ENCODE results near the gene PRLH. TPM values are rescaled to one million over a fixed set of nuclear protein-coding genes. Genes with fewer than 3 reads are reported as not detected.

PRLH gene
- total RNA-seq, 2 experiments from 2014 or later, result not detected

GRCh38 chr2:237541243-237541642 is 25.1 kb upstream of the PRLH start:
- no peak overlapping the region for H3K27ac Mint-ChIP-seq
- no peaks in the 10 kb centered on the region for H3K36me3 Mint-ChIP-seq
- ChIA-PET POLR2A (no interaction called here), CTCF (interaction anchor here (1.6 kb wide), 1 partner anchor 31 kb away, joined by 4 read pairs; no protein-coding TSS in a partner anchor)
- no peak overlapping the region for H3K4me3 Mint-ChIP-seq
- H3K4me1 Mint-ChIP-seq (ENCODE audit: low read depth), result no peaks in the 10 kb centered on the region
- intact Hi-C loops (cut with micrococcal nuclease), result no loop called here
- H3K27me3 Mint-ChIP-seq, result peaks cover 5% of the 10 kb centered on the region
- no peaks in the 10 kb centered on the region for H3K9me3 Mint-ChIP-seq
- DNase-seq, result no peak

GRCh38 chr2:237542001-237542704 is 24.2 kb upstream of the PRLH start:
- no peak for DNase-seq
- no peak overlapping the region for H3K4me3 Mint-ChIP-seq
- H3K27me3 Mint-ChIP-seq, result peaks cover 5% of the 10 kb centered on the region
- H3K27ac Mint-ChIP-seq, result no peak overlapping the region
- intact Hi-C loops (cut with micrococcal nuclease), result no loop called here
- no peaks in the 10 kb centered on the region for H3K9me3 Mint-ChIP-seq
- ChIA-PET CTCF (interaction anchor here (1.6 kb wide), 1 partner anchor 30 kb away, joined by 4 read pairs; no protein-coding TSS in a partner anchor), POLR2A (no interaction called here)
- no peaks in the 10 kb centered on the region for H3K36me3 Mint-ChIP-seq
- H3K4me1 Mint-ChIP-seq (ENCODE audit: low read depth), result no peaks in the 10 kb centered on the region

DNA sequence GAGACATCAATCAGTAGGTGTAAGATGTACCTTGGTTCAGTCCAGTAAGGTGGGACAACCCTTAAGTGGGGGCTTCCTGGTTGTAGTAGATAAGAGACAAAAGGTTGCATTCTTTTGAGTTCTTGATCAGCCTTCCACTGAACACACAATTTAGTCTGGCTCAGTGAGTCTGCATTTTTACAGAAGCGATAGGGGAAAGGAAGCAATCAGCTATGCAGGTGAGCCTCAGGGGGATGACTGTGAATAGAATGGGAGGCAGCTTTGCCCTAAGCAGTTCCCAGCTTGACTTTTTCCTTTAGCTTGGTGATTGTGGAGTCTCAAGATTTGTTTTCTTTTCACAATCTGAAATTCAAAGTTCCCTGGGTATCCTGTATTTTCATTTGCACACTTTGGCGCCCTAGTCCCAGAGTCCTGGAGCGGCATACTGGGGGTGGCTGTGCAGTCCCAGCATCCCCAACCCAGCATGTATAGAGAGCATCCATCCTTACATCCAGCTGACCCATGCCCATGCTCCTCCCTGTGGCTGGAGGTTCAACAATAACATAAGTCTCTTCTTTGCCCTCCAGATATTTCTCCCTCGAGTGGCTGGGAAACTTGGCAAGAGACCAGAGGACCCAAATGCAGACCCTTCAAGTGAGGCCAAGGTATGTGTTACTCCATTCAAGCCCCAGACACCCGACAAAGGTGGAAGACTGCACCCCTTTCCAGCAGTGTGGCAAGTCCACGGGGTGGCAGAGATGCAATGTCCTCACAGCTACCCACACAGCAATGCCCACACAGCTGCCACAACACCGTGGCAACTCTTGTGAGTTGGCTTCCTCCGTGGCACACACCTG is 20.1 kb upstream of the PRLH start:
- Mint-ChIP-seq H3K27ac (no peak overlapping the region), H3K9me3 (no peaks in the 10 kb centered on the region), H3K4me3 (no peak overlapping the region), H3K27me3 (peaks cover 5% of the 10 kb centered on the region), H3K36me3 (no peaks in the 10 kb centered on the region), H3K4me1 (ENCODE audit: low read depth) (no peaks in the 10 kb centered on the region)
- intact Hi-C loops (cut with micrococcal nuclease), result no loop called here
- POLR2A ChIA-PET, result no interaction called here
- no peak for DNase-seq
- CTCF ChIA-PET, result interaction anchor here (0.8 kb wide), 1 partner anchor 25 kb away, joined by 3 read pairs; no protein-coding TSS in a partner anchor

DNA sequence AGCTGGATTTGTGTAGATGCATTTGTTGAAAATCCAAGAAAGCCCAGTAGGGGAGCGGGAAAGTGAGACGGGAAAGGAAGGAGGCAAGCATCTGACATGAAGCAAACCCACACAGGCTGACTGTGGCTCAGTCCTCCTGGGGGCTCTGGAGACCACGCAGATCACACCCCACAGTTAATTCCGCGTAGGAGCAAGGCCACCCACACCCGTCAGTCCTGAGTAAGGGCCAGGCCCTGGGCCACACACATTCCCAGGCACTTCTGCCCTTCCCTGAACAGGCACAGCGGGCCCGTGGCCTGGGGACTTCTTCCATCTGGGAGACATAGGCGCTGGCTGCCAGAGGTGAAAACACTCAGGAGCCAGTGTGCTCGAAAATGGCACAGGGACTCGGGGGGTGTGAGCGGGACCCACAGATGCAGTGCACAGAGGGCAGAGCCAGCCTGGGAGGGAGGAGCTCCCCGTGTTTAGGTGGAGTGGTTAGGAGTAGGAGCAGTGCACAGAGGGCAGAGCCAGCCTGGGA is 19.4 kb upstream of the PRLH start:
- POLR2A ChIA-PET, result no interaction called here
- Mint-ChIP-seq H3K36me3 (no peaks in the 10 kb centered on the region), H3K4me1 (ENCODE audit: low read depth) (no peaks in the 10 kb centered on the region), H3K9me3 (no peaks in the 10 kb centered on the region), H3K4me3 (no peak overlapping the region), H3K27ac (no peak overlapping the region), H3K27me3 (peaks cover 1% of the 10 kb centered on the region)
- intact Hi-C loops (cut with micrococcal nuclease), result no loop called here
- DNase-seq, result no peak
- CTCF ChIA-PET, result interaction anchor here (1.2 kb wide), 1 partner anchor 25 kb away, joined by 5 read pairs; no protein-coding TSS in a partner anchor

GRCh38 chr2:237547841-237548416 is 18.4 kb upstream of the PRLH start:
- Mint-ChIP-seq H3K4me1 (ENCODE audit: low read depth) (no peaks in the 10 kb centered on the region), H3K27ac (no peak overlapping the region), H3K27me3 (peaks cover 1% of the 10 kb centered on the region), H3K36me3 (no peaks in the 10 kb centered on the region), H3K4me3 (no peak overlapping the region), H3K9me3 (no peaks in the 10 kb centered on the region)
- ChIA-PET POLR2A (no interaction called here), CTCF (interaction anchor here (1.0 to 1.2 kb wide), 2 partner anchors 24 to 35 kb away, joined by 4 to 5 read pairs; no protein-coding TSS in a partner anchor)
- intact Hi-C loops (cut with micrococcal nuclease), result no loop called here
- DNase-seq, result no peak

DNA sequence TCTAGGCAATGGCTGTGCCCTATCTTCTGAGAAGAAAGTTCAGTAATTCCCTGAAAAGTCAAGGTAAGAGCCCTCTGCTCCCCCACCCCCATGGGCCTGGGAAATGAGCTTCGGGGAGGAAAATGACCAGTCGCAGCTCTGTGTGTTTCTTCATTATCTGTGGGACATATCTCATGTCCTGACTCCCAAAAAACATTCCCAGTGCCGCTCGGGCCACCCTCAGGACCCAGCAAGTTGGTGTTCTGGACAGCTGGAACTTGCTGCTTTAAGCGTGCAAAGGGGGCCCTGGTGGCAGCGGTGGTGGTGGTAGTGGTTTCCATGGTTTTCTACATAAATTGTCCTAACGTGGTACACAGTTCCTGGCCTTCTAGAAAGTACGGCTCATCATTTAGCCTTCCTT is 17.2 kb upstream of the PRLH start:
- H3K9me3 Mint-ChIP-seq, result peaks cover 3% of the 10 kb centered on the region

GRCh38 chr2:237549643-237550415 is 16.5 kb upstream of the PRLH start:
- Mint-ChIP-seq H3K4me1 (ENCODE audit: low read depth) (no peaks in the 10 kb centered on the region), H3K9me3 (peaks cover 7% of the 10 kb centered on the region), H3K27ac (no peak overlapping the region), H3K4me3 (no peak overlapping the region), H3K27me3 (peaks cover 8% of the 10 kb centered on the region), H3K36me3 (peaks cover 2% of the 10 kb centered on the region)
- CTCF ChIA-PET, result interaction anchor here (0.7 kb wide), 1 partner anchor 384 kb away, joined by 3 read pairs; no protein-coding TSS in a partner anchor
- intact Hi-C loops (cut with micrococcal nuclease), result no loop called here
- DNase-seq, result no peak
- POLR2A ChIA-PET, result no interaction called here

More for the DNA sequence above, 17.2 kb upstream of the PRLH start:
- intact Hi-C loops (cut with micrococcal nuclease), result no loop called here
- Mint-ChIP-seq H3K27me3 (peaks cover 5% of the 10 kb centered on the region), H3K4me3 (no peak overlapping the region), H3K36me3 (no peaks in the 10 kb centered on the region), H3K27ac (no peak overlapping the region), H3K4me1 (ENCODE audit: low read depth) (no peaks in the 10 kb centered on the region)
- CTCF ChIA-PET, result interaction anchor here (0.7 to 0.9 kb wide), 2 partner anchors 22 to 384 kb away, joined by 3 read pairs; no protein-coding TSS in a partner anchor
- POLR2A ChIA-PET, result no interaction called here
- DNase-seq, result no peak

DNA sequence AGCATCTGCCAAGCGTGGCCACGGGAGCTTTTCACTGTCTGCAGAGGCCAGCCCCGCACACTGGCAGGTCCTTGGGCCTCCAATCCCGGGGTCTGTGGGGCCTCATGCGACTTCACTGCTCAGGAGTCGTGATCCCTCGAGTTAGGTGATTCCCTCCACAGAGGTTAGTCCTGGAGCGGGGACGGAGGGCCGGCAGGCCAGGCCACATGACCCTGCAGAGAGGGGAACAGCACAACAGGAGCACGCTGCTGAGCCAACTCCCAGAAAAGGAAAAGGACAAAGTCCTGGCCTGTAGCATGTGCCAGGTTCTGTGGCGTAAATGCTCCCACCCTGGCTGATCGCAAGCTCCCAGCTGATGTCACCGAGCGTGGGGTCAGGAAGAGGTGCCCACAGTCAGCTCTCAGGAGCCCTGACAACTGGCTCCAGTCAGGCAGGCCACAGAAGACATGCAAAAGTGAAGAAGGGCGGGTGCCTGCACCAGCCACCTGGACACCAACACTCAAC is 15.3 kb upstream of the PRLH start:
- DNase-seq, result no peak
- Mint-ChIP-seq H3K9me3 (peaks cover 17% of the 10 kb centered on the region), H3K27me3 (peaks cover 9% of the 10 kb centered on the region), H3K4me3 (no peak overlapping the region), H3K27ac (no peak overlapping the region), H3K36me3 (peaks cover 5% of the 10 kb centered on the region), H3K4me1 (ENCODE audit: low read depth) (no peaks in the 10 kb centered on the region)
- CTCF ChIA-PET, result interaction anchor here (0.7 kb wide), 1 partner anchor 38 kb away, joined by 3 read pairs; no protein-coding TSS in a partner anchor
- intact Hi-C loops (cut with micrococcal nuclease), result no loop called here
- POLR2A ChIA-PET, result no interaction called here

DNA sequence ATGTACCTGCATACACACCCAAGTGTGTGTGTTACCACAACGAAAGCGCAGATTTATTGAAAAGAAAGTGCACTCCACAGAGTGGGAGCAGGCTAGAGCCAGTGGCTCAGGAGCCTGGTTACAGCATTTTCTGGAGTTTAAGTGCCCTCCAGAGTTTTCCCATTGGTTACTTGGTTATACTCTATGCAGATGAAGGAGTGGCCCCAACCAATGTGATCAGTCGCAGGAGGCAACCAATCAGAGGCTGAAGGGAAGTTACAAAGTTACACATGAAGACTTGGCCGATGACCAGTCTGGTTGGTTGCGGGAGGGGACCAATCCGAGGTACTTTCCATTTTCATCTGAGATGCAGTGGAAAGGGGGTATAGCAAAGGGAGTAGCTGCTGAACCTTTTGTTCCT is 13.5 kb upstream of the PRLH start:
- peaks cover 10% of the 10 kb centered on the region for H3K27me3 Mint-ChIP-seq

GRCh38 chr2:237553948-237554347 is 12.4 kb upstream of the PRLH start:
- Mint-ChIP-seq H3K9me3 (peaks cover 20% of the 10 kb centered on the region), H3K36me3 (peaks cover 6% of the 10 kb centered on the region), H3K4me1 (ENCODE audit: low read depth) (peaks cover 13% of the 10 kb centered on the region), H3K4me3 (no peak overlapping the region), H3K27me3 (peaks cover 13% of the 10 kb centered on the region), H3K27ac (no peak overlapping the region)
- no peak for DNase-seq
- intact Hi-C loops (cut with micrococcal nuclease), result no loop called here
- CTCF ChIA-PET, result interaction anchor here (2.7 to 3.1 kb wide), 2 partner anchors 18 to 41 kb away, joined by 18 to 22 read pairs; no protein-coding TSS in a partner anchor
- POLR2A ChIA-PET, result no interaction called here

More for the DNA sequence above, 13.5 kb upstream of the PRLH start:
- DNase-seq, result no peak
- Mint-ChIP-seq H3K9me3 (peaks cover 20% of the 10 kb centered on the region), H3K4me3 (no peak overlapping the region), H3K27ac (no peak overlapping the region), H3K4me1 (ENCODE audit: low read depth) (peaks cover 10% of the 10 kb centered on the region), H3K36me3 (peaks cover 6% of the 10 kb centered on the region)
- CTCF ChIA-PET, result interaction anchor here (1.4 kb wide), 1 partner anchor 19 kb away, joined by 4 read pairs; no protein-coding TSS in a partner anchor
- intact Hi-C loops (cut with micrococcal nuclease), result no loop called here
- POLR2A ChIA-PET, result no interaction called here

GRCh38 chr2:237555560-237555959 is 10.8 kb upstream of the PRLH start:
- intact Hi-C loops (cut with micrococcal nuclease), result loop anchor here (5.0 kb wide), 2 partner anchors 123 to 403 kb away; no protein-coding TSS in a partner anchor
- peaks cover 13% of the 10 kb centered on the region for H3K4me1 Mint-ChIP-seq (ENCODE audit: low read depth)
- no peak for DNase-seq
- CTCF ChIA-PET, result interaction anchor here (0.9 to 3.1 kb wide), 3 partner anchors 17 to 390 kb away, joined by 3 to 22 read pairs (median 18); no protein-coding TSS in a partner anchor
- H3K36me3 Mint-ChIP-seq, result peaks cover 6% of the 10 kb centered on the region
- no peak overlapping the region for H3K27ac Mint-ChIP-seq
- no peak overlapping the region for H3K4me3 Mint-ChIP-seq
- peaks cover 18% of the 10 kb centered on the region for H3K27me3 Mint-ChIP-seq
- peaks cover 20% of the 10 kb centered on the region for H3K9me3 Mint-ChIP-seq
- POLR2A ChIA-PET, result no interaction called here

Data from activated CD4-positive, alpha-beta memory T cell treated with anti-CD3 and anti-CD28 coated beads for 36 hours (primary cell).